ENCODE results near the gene PRAMEF11.
"Not testable (repeated sequence)": the region's sequence is repeated elsewhere in the genome, so short reads cannot be mapped to it uniquely, and the experiment has no call there.

The PRAMEF11 gene

GRCh38 chr1:12831310-12831709, at the start of gene PRAMEF11:
Gene PRAMEF11 (minus strand): TSS chr1:12831410. CDS start chr1:12828789, 2,621 bp downstream.
- not testable (repeated sequence) for H3K4me3 ChIP-seq (ENCODE audit: low read depth, low read length); H3K4me2 ChIP-seq (ENCODE audit: low read length); H3K27me3 ChIP-seq (ENCODE audit: control insufficient read depth, insufficient read depth, low read length); H3K9ac ChIP-seq; H3K79me2 ChIP-seq; H3K4me1 ChIP-seq; H2AFZ ChIP-seq; H3K36me3 ChIP-seq (ENCODE audit: control insufficient read depth, insufficient read depth, low read length); H3K27ac ChIP-seq; H3K9me3 ChIP-seq (ENCODE audit: control insufficient read depth, low read length)

GRCh38 chr1:12878453-12878852, 47.2 kb upstream of the PRAMEF11 start:
- not testable (repeated sequence) for H3K79me2 ChIP-seq

GRCh38 chr1:12863131-12863880, 32.1 kb upstream of the PRAMEF11 start:
- not testable (repeated sequence) for H3K9ac ChIP-seq; H3K4me3 ChIP-seq (ENCODE audit: low read depth, low read length); H3K79me2 ChIP-seq; H2AFZ ChIP-seq; H3K4me2 ChIP-seq (ENCODE audit: low read length); H3K27ac ChIP-seq; H3K4me1 ChIP-seq; H3K27me3 ChIP-seq (ENCODE audit: control insufficient read depth, insufficient read depth, low read length); H3K9me3 ChIP-seq (ENCODE audit: control insufficient read depth, low read length); H3K36me3 ChIP-seq (ENCODE audit: control insufficient read depth, insufficient read depth, low read length)

More at GRCh38 chr1:12878453-12878852, 47.2 kb upstream of the PRAMEF11 start:
- not testable (repeated sequence) for H3K27ac ChIP-seq; H3K36me3 ChIP-seq (ENCODE audit: control insufficient read depth, insufficient read depth, low read length); H3K9me3 ChIP-seq (ENCODE audit: control insufficient read depth, low read length); H3K27me3 ChIP-seq (ENCODE audit: control insufficient read depth, insufficient read depth, low read length); H3K9ac ChIP-seq; H3K4me1 ChIP-seq; H3K4me3 ChIP-seq (ENCODE audit: low read depth, low read length); H3K4me2 ChIP-seq (ENCODE audit: low read length); H2AFZ ChIP-seq

GRCh38 chr1:12856786-12857185, 25.6 kb upstream of the PRAMEF11 start, which contains the start of gene PRAMEF2:
Gene PRAMEF2 (plus strand): TSS chr1:12857086. CDS start chr1:12859010, 1,924 bp downstream.
- H2AFZ ChIP-seq; H3K9me3 ChIP-seq (ENCODE audit: control insufficient read depth, low read length); H3K27ac ChIP-seq; H3K36me3 ChIP-seq (ENCODE audit: control insufficient read depth, insufficient read depth, low read length); H3K79me2 ChIP-seq; H3K4me3 ChIP-seq (ENCODE audit: low read depth, low read length); H3K4me1 ChIP-seq; H3K27me3 ChIP-seq (ENCODE audit: control insufficient read depth, insufficient read depth, low read length); H3K9ac ChIP-seq; H3K4me2 ChIP-seq (ENCODE audit: low read length): not testable (repeated sequence)

- H3K9me3 ChIP-seq (ENCODE audit: control insufficient read depth, low read length) = no peaks in the 10 kb centered on the region
- H3K27me3 ChIP-seq (ENCODE audit: control insufficient read depth, insufficient read depth, low read length) = no peaks in the 10 kb centered on the region
- no peaks in the 10 kb centered on the region for H3K79me2 ChIP-seq
- no peak overlapping the region for H3K4me2 ChIP-seq (ENCODE audit: low read length)
- H3K4me1 ChIP-seq = no peaks in the 10 kb centered on the region
- TF ChIP-seq CTCF (IDR thresholded peaks at IDR 0.05) = no peak
- no peak overlapping the region for H3K9ac ChIP-seq
- H2AFZ ChIP-seq = no peak overlapping the region
- no peak overlapping the region for H3K27ac ChIP-seq
- H3K36me3 ChIP-seq (ENCODE audit: control insufficient read depth, insufficient read depth, low read length) = no peaks in the 10 kb centered on the region
- H3K4me3 ChIP-seq (ENCODE audit: low read depth, low read length) = no peak overlapping the region
Measured at GRCh38 chr1:12851779-12852178, 20.6 kb upstream of the PRAMEF11 start.

GRCh38 chr1:12848620-12849019, 17.4 kb upstream of the PRAMEF11 start, which contains the start of gene HNRNPCL1:
Gene HNRNPCL1 (minus strand): TSS chr1:12848720. CDS start chr1:12848289, 431 bp downstream.
- not testable (repeated sequence) for H3K79me2 ChIP-seq; H3K4me1 ChIP-seq; H2AFZ ChIP-seq; H3K4me3 ChIP-seq (ENCODE audit: low read depth, low read length); H3K36me3 ChIP-seq (ENCODE audit: control insufficient read depth, insufficient read depth, low read length); H3K27me3 ChIP-seq (ENCODE audit: control insufficient read depth, insufficient read depth, low read length); H3K9me3 ChIP-seq (ENCODE audit: control insufficient read depth, low read length); H3K4me2 ChIP-seq (ENCODE audit: low read length); H3K27ac ChIP-seq; H3K9ac ChIP-seq

- not testable (repeated sequence) for H3K4me1 ChIP-seq; H3K27ac ChIP-seq; H2AFZ ChIP-seq; H3K36me3 ChIP-seq (ENCODE audit: control insufficient read depth, insufficient read depth, low read length); H3K9me3 ChIP-seq (ENCODE audit: control insufficient read depth, low read length); H3K9ac ChIP-seq; H3K27me3 ChIP-seq (ENCODE audit: control insufficient read depth, insufficient read depth, low read length); H3K4me2 ChIP-seq (ENCODE audit: low read length); H3K79me2 ChIP-seq; H3K4me3 ChIP-seq (ENCODE audit: low read depth, low read length)
Measured at GRCh38 chr1:12833251-12833650, 2.0 kb upstream of the PRAMEF11 start.

GRCh38 chr1:12819061-12819460, 12.1 kb downstream of the PRAMEF11 start:
- not testable (repeated sequence) for H2AFZ ChIP-seq; H3K9ac ChIP-seq; H3K4me1 ChIP-seq; H3K4me2 ChIP-seq (ENCODE audit: low read length); H3K36me3 ChIP-seq (ENCODE audit: control insufficient read depth, insufficient read depth, low read length); H3K4me3 ChIP-seq (ENCODE audit: low read depth, low read length); H3K27ac ChIP-seq; H3K79me2 ChIP-seq; H3K9me3 ChIP-seq (ENCODE audit: control insufficient read depth, low read length); H3K27me3 ChIP-seq (ENCODE audit: control insufficient read depth, insufficient read depth, low read length)
